ENCODE measurements around the gene PYCARD. TPM values are rescaled to one million over a fixed set of nuclear protein-coding genes. Genes with fewer than 3 reads are reported as not detected.

Gene PYCARD
- polyA plus RNA-seq (2013, experiment 1 of 2), result 27.8 TPM
- 27.6 TPM for polyA plus RNA-seq (2013, experiment 2 of 2)

GRCh38 chr16:31202414-31203375, at the start of gene PYCARD:
Gene PYCARD, minus strand, starts transcription at chr16:31202760. Its CDS starts 70 bp downstream, at chr16:31202690.
- Histone ChIP-seq H2BK15ac (replicated peaks; ENCODE audit: low read depth) (no peak within 1 kb of the TSS), H2AK5ac (ENCODE audit: low read length) (no peak within 1 kb of the TSS), H3K4me2 (ENCODE audit: low read length) (peak within 1 kb of the TSS; percentile 38), H3K4me3 (ENCODE audit: low read length) (peak within 1 kb of the TSS; percentile 41), H3K56ac (ENCODE audit: low read length) (peak within 1 kb of the TSS; percentile 93), H4K8ac (ENCODE audit: low read depth, low read length) (no peak within 1 kb of the TSS), H2BK120ac (ENCODE audit: low read depth, low read length) (no peak within 1 kb of the TSS), H3K27me3 (ENCODE audit: insufficient read depth, low read length, poor library complexity) (no peaks in the 10 kb centered on the region), H3K79me1 (ENCODE audit: low read length) (no peaks in the 10 kb centered on the region), H3K4ac (ENCODE audit: low read depth, low read length) (no peak within 1 kb of the TSS), H4K5ac (ENCODE audit: low read length) (no peak within 1 kb of the TSS), H3K23ac (ENCODE audit: low read length) (no peak within 1 kb of the TSS), H3K79me2 (ENCODE audit: control insufficient read depth, insufficient read depth, low read length) (no peaks in the 10 kb centered on the region), H3K36me3 (ENCODE audit: control insufficient read depth, insufficient read depth, low read length) (no peaks in the 10 kb centered on the region), H3K9ac (ENCODE audit: low read length) (peak within 1 kb of the TSS; percentile 76), H3K27ac (ENCODE audit: low read depth, low read length) (no peak within 1 kb of the TSS), H3K18ac (ENCODE audit: low read length) (peak within 1 kb of the TSS; percentile 57), H3K4me1 (ENCODE audit: control insufficient read depth, low read depth, low read length) (peaks cover 2% of the 10 kb centered on the region), H2BK5ac (ENCODE audit: low read length) (no peak within 1 kb of the TSS)
- peak; percentile 61 for DNase-seq
- no CpG with 5 or more reads among the region's 69 CpGs for WGBS (ENCODE audit: extremely low coverage, insufficient coverage, low lambda C conversion rate)

- Histone ChIP-seq H2BK5ac (ENCODE audit: low read length) (no peak overlapping the region), H2BK120ac (ENCODE audit: low read depth, low read length) (no peak overlapping the region), H3K27me3 (ENCODE audit: insufficient read depth, low read length, poor library complexity) (no peaks in the 10 kb centered on the region), H3K23ac (ENCODE audit: low read length) (no peak overlapping the region), H2AK5ac (ENCODE audit: low read length) (no peak overlapping the region), H3K79me2 (ENCODE audit: control insufficient read depth, insufficient read depth, low read length) (no peaks in the 10 kb centered on the region), H3K18ac (ENCODE audit: low read length) (no peak overlapping the region), H3K4ac (ENCODE audit: low read depth, low read length) (no peak overlapping the region), H3K4me2 (ENCODE audit: low read length) (no peak overlapping the region), H3K36me3 (ENCODE audit: control insufficient read depth, insufficient read depth, low read length) (no peaks in the 10 kb centered on the region), H3K27ac (ENCODE audit: low read depth, low read length) (no peak overlapping the region), H3K4me1 (ENCODE audit: control insufficient read depth, low read depth, low read length) (no peaks in the 10 kb centered on the region), H4K5ac (ENCODE audit: low read length) (no peak overlapping the region), H3K4me3 (ENCODE audit: low read length) (no peak overlapping the region), H4K8ac (ENCODE audit: low read depth, low read length) (no peak overlapping the region), H2BK15ac (replicated peaks; ENCODE audit: low read depth) (no peak overlapping the region), H3K79me1 (ENCODE audit: low read length) (no peaks in the 10 kb centered on the region), H3K56ac (ENCODE audit: low read length) (no peak overlapping the region), H3K9ac (ENCODE audit: low read length) (no peak overlapping the region)
- DNase-seq, result no peak
- no CpG with 5 or more reads among the region's 5 CpGs for WGBS (ENCODE audit: extremely low coverage, insufficient coverage, low lambda C conversion rate)
These were observed 48.9 kb upstream of the PYCARD start for GRCh38 chr16:31251435-31251834.

GRCh38 chr16:31250782-31251384, 48.3 kb upstream of the PYCARD start:
- H4K5ac ChIP-seq (ENCODE audit: low read length), result no peak overlapping the region
- no peak overlapping the region for H3K56ac ChIP-seq (ENCODE audit: low read length)
- no peaks in the 10 kb centered on the region for H3K36me3 ChIP-seq (ENCODE audit: control insufficient read depth, insufficient read depth, low read length)
- no peak overlapping the region for H3K4me3 ChIP-seq (ENCODE audit: low read length)
- no peak overlapping the region for H4K8ac ChIP-seq (ENCODE audit: low read depth, low read length)
- H3K18ac ChIP-seq (ENCODE audit: low read length), result no peak overlapping the region
- H3K4me1 ChIP-seq (ENCODE audit: control insufficient read depth, low read depth, low read length), result no peaks in the 10 kb centered on the region
- no CpG with 5 or more reads among the region's 7 CpGs for WGBS (ENCODE audit: extremely low coverage, insufficient coverage, low lambda C conversion rate)
- H3K23ac ChIP-seq (ENCODE audit: low read length), result no peak overlapping the region
- H3K79me2 ChIP-seq (ENCODE audit: control insufficient read depth, insufficient read depth, low read length), result no peaks in the 10 kb centered on the region
- no peaks in the 10 kb centered on the region for H3K79me1 ChIP-seq (ENCODE audit: low read length)
- H2BK120ac ChIP-seq (ENCODE audit: low read depth, low read length), result no peak overlapping the region
- no peak for DNase-seq
- H3K9ac ChIP-seq (ENCODE audit: low read length), result no peak overlapping the region
- no peaks in the 10 kb centered on the region for H3K27me3 ChIP-seq (ENCODE audit: insufficient read depth, low read length, poor library complexity)
- no peak overlapping the region for H2BK5ac ChIP-seq (ENCODE audit: low read length)
- no peak overlapping the region for H2BK15ac ChIP-seq (replicated peaks; ENCODE audit: low read depth)
- no peak overlapping the region for H3K4me2 ChIP-seq (ENCODE audit: low read length)
- H3K4ac ChIP-seq (ENCODE audit: low read depth, low read length), result no peak overlapping the region
- no peak overlapping the region for H2AK5ac ChIP-seq (ENCODE audit: low read length)
- no peak overlapping the region for H3K27ac ChIP-seq (ENCODE audit: low read depth, low read length)

- H4K5ac ChIP-seq (ENCODE audit: low read length), result no peak overlapping the region
- H3K4ac ChIP-seq (ENCODE audit: low read depth, low read length), result no peak overlapping the region
- H2BK15ac ChIP-seq (replicated peaks; ENCODE audit: low read depth), result no peak overlapping the region
- no peak overlapping the region for H2AK5ac ChIP-seq (ENCODE audit: low read length)
- no peak for DNase-seq
- no peak overlapping the region for H4K8ac ChIP-seq (ENCODE audit: low read depth, low read length)
- H3K4me1 ChIP-seq (ENCODE audit: control insufficient read depth, low read depth, low read length), result no peaks in the 10 kb centered on the region
- no peak overlapping the region for H3K4me2 ChIP-seq (ENCODE audit: low read length)
- no peak overlapping the region for H2BK5ac ChIP-seq (ENCODE audit: low read length)
- H3K36me3 ChIP-seq (ENCODE audit: control insufficient read depth, insufficient read depth, low read length), result no peaks in the 10 kb centered on the region
- WGBS (ENCODE audit: extremely low coverage, insufficient coverage, low lambda C conversion rate), result no CpG with 5 or more reads among the region's 5 CpGs
- H3K27me3 ChIP-seq (ENCODE audit: insufficient read depth, low read length, poor library complexity), result no peaks in the 10 kb centered on the region
- no peaks in the 10 kb centered on the region for H3K79me1 ChIP-seq (ENCODE audit: low read length)
- no peak overlapping the region for H3K4me3 ChIP-seq (ENCODE audit: low read length)
- H3K27ac ChIP-seq (ENCODE audit: low read depth, low read length), result no peak overlapping the region
- H2BK120ac ChIP-seq (ENCODE audit: low read depth, low read length), result no peak overlapping the region
- H3K79me2 ChIP-seq (ENCODE audit: control insufficient read depth, insufficient read depth, low read length), result no peaks in the 10 kb centered on the region
- H3K23ac ChIP-seq (ENCODE audit: low read length), result no peak overlapping the region
- no peak overlapping the region for H3K18ac ChIP-seq (ENCODE audit: low read length)
- no peak overlapping the region for H3K9ac ChIP-seq (ENCODE audit: low read length)
- H3K56ac ChIP-seq (ENCODE audit: low read length), result no peak overlapping the region
These were observed 45.8 kb upstream of the PYCARD start for GRCh38 chr16:31248344-31248743.

- DNase-seq, result no peak
- no peak overlapping the region for H3K56ac ChIP-seq (ENCODE audit: low read length)
- no peak overlapping the region for H3K4ac ChIP-seq (ENCODE audit: low read depth, low read length)
- H2BK120ac ChIP-seq (ENCODE audit: low read depth, low read length), result no peak overlapping the region
- H3K18ac ChIP-seq (ENCODE audit: low read length), result no peak overlapping the region
- no peaks in the 10 kb centered on the region for H3K79me2 ChIP-seq (ENCODE audit: control insufficient read depth, insufficient read depth, low read length)
- no peak overlapping the region for H4K5ac ChIP-seq (ENCODE audit: low read length)
- no peak overlapping the region for H2BK15ac ChIP-seq (replicated peaks; ENCODE audit: low read depth)
- no peaks in the 10 kb centered on the region for H3K79me1 ChIP-seq (ENCODE audit: low read length)
- H3K36me3 ChIP-seq (ENCODE audit: control insufficient read depth, insufficient read depth, low read length), result no peaks in the 10 kb centered on the region
- H2AK5ac ChIP-seq (ENCODE audit: low read length), result no peak overlapping the region
- H4K8ac ChIP-seq (ENCODE audit: low read depth, low read length), result no peak overlapping the region
- H3K4me2 ChIP-seq (ENCODE audit: low read length), result no peak overlapping the region
- no peak overlapping the region for H3K23ac ChIP-seq (ENCODE audit: low read length)
- H3K27ac ChIP-seq (ENCODE audit: low read depth, low read length), result no peak overlapping the region
- no peak overlapping the region for H3K9ac ChIP-seq (ENCODE audit: low read length)
- no peak overlapping the region for H2BK5ac ChIP-seq (ENCODE audit: low read length)
- no peak overlapping the region for H3K4me3 ChIP-seq (ENCODE audit: low read length)
- no peaks in the 10 kb centered on the region for H3K27me3 ChIP-seq (ENCODE audit: insufficient read depth, low read length, poor library complexity)
- WGBS (ENCODE audit: extremely low coverage, insufficient coverage, low lambda C conversion rate), result no CpG with 5 or more reads among the region's 3 CpGs
- H3K4me1 ChIP-seq (ENCODE audit: control insufficient read depth, low read depth, low read length), result no peaks in the 10 kb centered on the region
These were observed 43.7 kb upstream of the PYCARD start for GRCh38 chr16:31246296-31246695.
